ENCODE measurements around the gene STK32A.

STK32A gene

GRCh38 chr5:147426640-147427327 lies 192.0 kb downstream of the STK32A start:
- H3K4me1 ChIP-seq (ENCODE audit: control insufficient read depth, low read length), result no peaks in the 10 kb centered on the region
- no peaks in the 10 kb centered on the region for H3K9me2 ChIP-seq (replicated peaks; ENCODE audit: control insufficient read depth, low read length)
- no peak overlapping the region for H3K4me3 ChIP-seq (ENCODE audit: low read length)
- H3K27ac ChIP-seq (ENCODE audit: low read depth, low read length), result no peak overlapping the region
- H4K20me1 ChIP-seq (ENCODE audit: control insufficient read depth, insufficient read depth, low read depth, low read length), result no peaks in the 10 kb centered on the region
- no peak overlapping the region for H3K4me2 ChIP-seq (ENCODE audit: low read length)
- no peaks in the 10 kb centered on the region for H3K27me3 ChIP-seq (ENCODE audit: control insufficient read depth, low read length)
- H3K9me3 ChIP-seq (ENCODE audit: control insufficient read depth, insufficient read depth, low read length), result no peaks in the 10 kb centered on the region
- H3F3A ChIP-seq (ENCODE audit: control insufficient read depth, insufficient read depth), result no peaks in the 10 kb centered on the region
- H3K36me3 ChIP-seq (ENCODE audit: control insufficient read depth, low read length), result no peaks in the 10 kb centered on the region
- TF ChIP-seq, protein P1, sequence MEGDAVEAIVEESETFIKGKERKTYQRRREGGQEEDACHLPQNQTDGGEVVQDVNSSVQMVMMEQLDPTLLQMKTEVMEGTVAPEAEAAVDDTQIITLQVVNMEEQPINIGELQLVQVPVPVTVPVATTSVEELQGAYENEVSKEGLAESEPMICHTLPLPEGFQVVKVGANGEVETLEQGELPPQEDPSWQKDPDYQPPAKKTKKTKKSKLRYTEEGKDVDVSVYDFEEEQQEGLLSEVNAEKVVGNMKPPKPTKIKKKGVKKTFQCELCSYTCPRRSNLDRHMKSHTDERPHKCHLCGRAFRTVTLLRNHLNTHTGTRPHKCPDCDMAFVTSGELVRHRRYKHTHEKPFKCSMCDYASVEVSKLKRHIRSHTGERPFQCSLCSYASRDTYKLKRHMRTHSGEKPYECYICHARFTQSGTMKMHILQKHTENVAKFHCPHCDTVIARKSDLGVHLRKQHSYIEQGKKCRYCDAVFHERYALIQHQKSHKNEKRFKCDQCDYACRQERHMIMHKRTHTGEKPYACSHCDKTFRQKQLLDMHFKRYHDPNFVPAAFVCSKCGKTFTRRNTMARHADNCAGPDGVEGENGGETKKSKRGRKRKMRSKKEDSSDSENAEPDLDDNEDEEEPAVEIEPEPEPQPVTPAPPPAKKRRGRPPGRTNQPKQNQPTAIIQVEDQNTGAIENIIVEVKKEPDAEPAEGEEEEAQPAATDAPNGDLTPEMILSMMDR (IDR thresholded peaks at IDR 0.05; ENCODE audit: low read depth, low read length, poor library complexity, severe bottlenecking), result no peak
- no peak for TF ChIP-seq EZH2phosphoT487 (IDR thresholded peaks at IDR 0.05; ENCODE audit: borderline replicate concordance, low read length)
- no peaks in the 10 kb centered on the region for H3K79me2 ChIP-seq (ENCODE audit: control insufficient read depth, low read length)

- H3K27me3 ChIP-seq (ENCODE audit: control insufficient read depth, low read length), result no peaks in the 10 kb centered on the region
- no peaks in the 10 kb centered on the region for H4K20me1 ChIP-seq (ENCODE audit: control insufficient read depth, insufficient read depth, low read depth, low read length)
- H3K4me1 ChIP-seq (ENCODE audit: control insufficient read depth, low read length), result no peaks in the 10 kb centered on the region
- H3K4me2 ChIP-seq (ENCODE audit: low read length), result no peak overlapping the region
- H3K9me3 ChIP-seq (ENCODE audit: control insufficient read depth, insufficient read depth, low read length), result no peaks in the 10 kb centered on the region
- no peaks in the 10 kb centered on the region for H3F3A ChIP-seq (ENCODE audit: control insufficient read depth, insufficient read depth)
- no peak overlapping the region for H3K27ac ChIP-seq (ENCODE audit: low read depth, low read length)
- no peak for TF ChIP-seq EZH2phosphoT487 (IDR thresholded peaks at IDR 0.05; ENCODE audit: borderline replicate concordance, low read length)
- TF ChIP-seq, protein P1 (IDR thresholded peaks at IDR 0.05; ENCODE audit: low read depth, low read length, poor library complexity, severe bottlenecking), result no peak
- no peaks in the 10 kb centered on the region for H3K9me2 ChIP-seq (replicated peaks; ENCODE audit: control insufficient read depth, low read length)
- no peak overlapping the region for H3K4me3 ChIP-seq (ENCODE audit: low read length)
- H3K79me2 ChIP-seq (ENCODE audit: control insufficient read depth, low read length), result no peaks in the 10 kb centered on the region
- H3K36me3 ChIP-seq (ENCODE audit: control insufficient read depth, low read length), result no peaks in the 10 kb centered on the region
These were observed 192.9 kb downstream of the STK32A start for GRCh38 chr5:147427521-147428401.

GRCh38 chr5:147430628-147431027 lies 195.8 kb downstream of the STK32A start:
- no peaks in the 10 kb centered on the region for H3K79me2 ChIP-seq (ENCODE audit: control insufficient read depth, low read length)
- no peaks in the 10 kb centered on the region for H4K20me1 ChIP-seq (ENCODE audit: control insufficient read depth, insufficient read depth, low read depth, low read length)
- H3F3A ChIP-seq (ENCODE audit: control insufficient read depth, insufficient read depth), result no peaks in the 10 kb centered on the region
- H3K4me3 ChIP-seq (ENCODE audit: low read length), result no peak overlapping the region
- no peaks in the 10 kb centered on the region for H3K9me3 ChIP-seq (ENCODE audit: control insufficient read depth, insufficient read depth, low read length)
- no peaks in the 10 kb centered on the region for H3K4me1 ChIP-seq (ENCODE audit: control insufficient read depth, low read length)
- no peak overlapping the region for H3K27ac ChIP-seq (ENCODE audit: low read depth, low read length)
- H3K36me3 ChIP-seq (ENCODE audit: control insufficient read depth, low read length), result no peaks in the 10 kb centered on the region
- no peak overlapping the region for H3K4me2 ChIP-seq (ENCODE audit: low read length)
- no peaks in the 10 kb centered on the region for H3K27me3 ChIP-seq (ENCODE audit: control insufficient read depth, low read length)
- H3K9me2 ChIP-seq (replicated peaks; ENCODE audit: control insufficient read depth, low read length), result no peaks in the 10 kb centered on the region
- TF ChIP-seq EZH2phosphoT487 (IDR thresholded peaks at IDR 0.05; ENCODE audit: borderline replicate concordance, low read length), result no peak
- TF ChIP-seq, protein P1 (IDR thresholded peaks at IDR 0.05; ENCODE audit: low read depth, low read length, poor library complexity, severe bottlenecking), result no peak

All from DOHH2 (cell line).